Liver (tissue), 9 donors: ENCODE measurements around the gene DNAJB6. TPM values are rescaled to one million over a fixed set of nuclear protein-coding genes. Genes with fewer than 3 reads are reported as not detected.

Source experiments
- DNase-seq: peaks from one replicate; pipeline ENCODE4 v3.0.0-alpha.2; 2017; ENCODE audit warnings: low spot score
- H3K27ac ChIP-seq, 2 donors: one replicate each; pipeline ENCODE4 v1.7.0; 2013; ENCODE audit warnings: inconsistent platforms in 2 of 2, low read length in 2 of 2, control low read depth in 1 of 2, low read depth in 1 of 2, mild to moderate bottlenecking in 1 of 2
- H3K27me3 ChIP-seq, 4 donors: one replicate each; pipeline versions ENCODE4 v1.6.1 to v1.7.0; 2013; ENCODE audit warnings: low read length in 3 of 4, inconsistent platforms in 1 of 4, mild to moderate bottlenecking in 1 of 4, moderate library complexity in 1 of 4; ENCODE audit not compliant: control insufficient read depth in 4 of 4, insufficient read depth in 4 of 4
- H3K36me3 ChIP-seq, 4 donors: one replicate each; pipeline versions ENCODE4 v1.6.1 to v1.7.0; 2013; ENCODE audit warnings: low read length in 3 of 4, mild to moderate bottlenecking in 3 of 4, low read depth in 1 of 4, moderate library complexity in 1 of 4; ENCODE audit not compliant: control insufficient read depth in 4 of 4, insufficient read depth in 3 of 4
- H3K4me1 ChIP-seq, 4 donors: one replicate each; pipeline versions ENCODE4 v1.6.1 to v1.7.0; 2013; ENCODE audit warnings: low read length in 3 of 4, mild to moderate bottlenecking in 3 of 4, moderate library complexity in 1 of 4; ENCODE audit not compliant: control insufficient read depth in 4 of 4, insufficient read depth in 4 of 4
- H3K4me3 ChIP-seq, 3 donors: one replicate each; pipeline versions ENCODE4 v1.6.1 to v1.7.0; 2013; ENCODE audit warnings: low read length in 3 of 3, control low read depth in 1 of 3, low read depth in 1 of 3, mild to moderate bottlenecking in 1 of 3
- H3K9ac ChIP-seq, 2 donors: one replicate each; pipeline ENCODE4 v1.7.0; 2013; ENCODE audit warnings: low read length in 2 of 2, mild to moderate bottlenecking in 2 of 2, moderate library complexity in 2 of 2, control low read depth in 1 of 2, low read depth in 1 of 2
- H3K9me3 ChIP-seq, 4 donors: one replicate each; pipeline versions ENCODE4 v1.6.1 to v1.7.0; 2013; ENCODE audit warnings: low read length in 3 of 4; ENCODE audit not compliant: control insufficient read depth in 4 of 4
- EGR1 ChIP-seq, 2 donors: IDR thresholded peaks; 2 replicates each; pipeline ENCODE4 v1.6.1; 2016 to 2018; ENCODE audit warnings: antibody characterized with exemption in 2 of 2, low read depth in 2 of 2
- FOXA1 ChIP-seq: IDR thresholded peaks from 2 replicates; pipeline ENCODE4 v1.6.1; 2016; ENCODE audit warnings: antibody characterized with exemption
- FOXA2 ChIP-seq: IDR thresholded peaks from 2 replicates; pipeline ENCODE4 v1.6.1; 2016; ENCODE audit warnings: antibody characterized with exemption
- GABPA ChIP-seq, 2 donors: IDR thresholded peaks in 1 of 2; conservative IDR thresholded peaks in 1 of 2; 2 replicates each; pipeline ENCODE4 v1.6.1; 2016; ENCODE audit warnings: antibody characterized with exemption in 2 of 2, mild to moderate bottlenecking in 1 of 2, moderate library complexity in 1 of 2
- HNF4A ChIP-seq, 2 donors: conservative IDR thresholded peaks; 2 replicates each; pipeline ENCODE4 v1.6.1; 2016; ENCODE audit warnings: antibody characterized with exemption in 2 of 2, mild to moderate bottlenecking in 2 of 2
- HNF4G ChIP-seq: IDR thresholded peaks from 2 replicates; pipeline ENCODE4 v1.6.1; 2016; ENCODE audit warnings: antibody characterized with exemption
- JUND ChIP-seq, 2 donors: IDR thresholded peaks; 2 replicates each; pipeline ENCODE4 v1.6.1; 2016; ENCODE audit warnings: antibody characterized with exemption in 2 of 2
- NR2F2 ChIP-seq: IDR thresholded peaks from 2 replicates; pipeline ENCODE4 v1.6.1; 2016; ENCODE audit warnings: antibody characterized with exemption
- RAD21 ChIP-seq, 2 donors: IDR thresholded peaks; 2 replicates each; pipeline ENCODE4 v1.6.1; 2016; ENCODE audit warnings: antibody characterized with exemption in 2 of 2, mild to moderate bottlenecking in 2 of 2
- RXRA ChIP-seq, 2 donors: IDR thresholded peaks; 2 replicates each; pipeline ENCODE4 v1.6.1; 2017 to 2018; ENCODE audit warnings: antibody characterized with exemption in 2 of 2, mild to moderate bottlenecking in 1 of 2
- SP1 ChIP-seq: IDR thresholded peaks from 2 replicates; pipeline ENCODE4 v1.6.1; 2018; ENCODE audit warnings: antibody characterized with exemption, mild to moderate bottlenecking
- TAF1 ChIP-seq: conservative IDR thresholded peaks from 2 replicates; pipeline ENCODE4 v1.6.1; 2016; ENCODE audit warnings: antibody characterized with exemption, mild to moderate bottlenecking
- YY1 ChIP-seq: IDR thresholded peaks from 2 replicates; pipeline ENCODE4 v1.6.1; 2016; ENCODE audit warnings: antibody characterized with exemption, mild to moderate bottlenecking
- WGBS: extraction: QIAGEN DNeasy Blood & Tissue Kit; methylation state at CpG from one replicate; pipeline ENCODE4 v1.1.7; 2013; 5-methylcytosine and 5-hydroxymethylcytosine counted together
- polyA plus RNA-seq, 2 donors: library from polyadenylated mRNA; stranded (reverse) in 1 of 2; unstranded in 1 of 2; fragments of 200-250 nt in 1 of 2; fragments of >200 nt in 1 of 2; fragmentation: Nextera tagmentation in 1 of 2; extraction: Ambion mirVana in 1 of 2; gene quantifications; one replicate each; pipeline versions ENCODE4 v1.2.1 to v1.2.3, GENCODE V29; 2013 to 2015
- total RNA-seq, 2 donors: library from RNA; depleted of rRNA; stranded (reverse); fragments of >200 nt; gene quantifications; one replicate each; pipeline ENCODE4 v1.2.3, GENCODE V29; 2014
- TF ChIP-seq, protein P1 (sequence below): fragments of 150-350 bp; IDR thresholded peaks from 2 replicates; pipeline ENCODE4 v1.5.1; 2017; ENCODE audit warnings: improper control_type of control experiment, low read depth, low read length; ENCODE audit not compliant: missing input control
- TF ChIP-seq, protein P2 (sequence below): IDR thresholded peaks from 2 replicates; pipeline ENCODE4 v1.6.1; 2016; ENCODE audit warnings: antibody characterized with exemption
- TF ChIP-seq, protein P3 (sequence below): IDR thresholded peaks from 2 replicates; pipeline ENCODE4 v1.6.1; 2016; ENCODE audit warnings: antibody characterized with exemption, mild to moderate bottlenecking
- TF ChIP-seq, protein P4 (sequence below): IDR thresholded peaks from 2 replicates; pipeline ENCODE4 v1.6.1; 2016; ENCODE audit warnings: antibody characterized with exemption
- TF ChIP-seq, protein P5 (sequence below): IDR thresholded peaks from 2 replicates; pipeline ENCODE4 v1.6.1; 2016; ENCODE audit warnings: antibody characterized with exemption
- donor health status: healthy.
- donor health status: healthy.
- donor health status: healthy.
- donor health status: healthy.
- donor health status: healthy.

The DNAJB6 gene
- total and polyA plus RNA-seq, 4 donors = 26.5 to 46.6 (median 42.4) TPM

DNA sequence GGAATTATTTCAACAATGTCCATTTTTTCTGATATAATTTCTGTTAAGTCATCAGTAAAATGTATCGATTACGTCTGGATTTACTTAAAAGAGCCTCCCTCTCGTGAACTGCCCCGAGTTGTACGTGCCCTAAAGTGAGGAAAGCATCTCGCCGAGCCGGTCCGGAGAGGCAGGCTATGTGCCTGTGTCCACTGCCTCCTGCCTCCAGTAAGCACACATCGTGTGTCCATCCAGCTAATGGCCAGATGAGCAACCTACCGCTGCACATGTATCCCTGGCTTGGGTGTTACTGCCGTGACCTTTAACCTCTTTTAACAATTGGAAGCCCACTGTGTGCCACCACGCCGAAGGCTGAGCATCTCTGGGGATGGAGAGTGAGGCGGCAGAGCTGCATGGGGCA, 23.2 kb upstream of the DNAJB6 start:
- Histone ChIP-seq H3K36me3 (no peaks in the 10 kb centered on the region), H3K9me3 (no peaks in the 10 kb centered on the region), H3K27ac (no peak overlapping the region), H3K4me1 (no peaks in the 10 kb centered on the region), H3K4me3 (no peak overlapping the region), H3K9ac (no peak overlapping the region), H3K27me3 (no peaks in the 10 kb centered on the region)
- whole genome bisulfite sequencing = 93% methylated on average over 15 of the region's 15 CpGs
- no peak for DNase-seq
- TF ChIP-seq JUND (IDR thresholded peaks at IDR 0.05) (no peak), TAF1 (no peak), GABPA (IDR thresholded peaks at IDR 0.05 in 1 of 2, conservative IDR thresholded peaks at IDR 0.05 in 1 of 2) (no peak), SP1 (no peak), YY1 (no peak), FOXA2 (no peak), EGR1 (IDR thresholded peaks at IDR 0.05; ENCODE audit: low read depth in 2 of 2) (no peak), RAD21 (IDR thresholded peaks at IDR 0.05) (no peak), FOXA1 (no peak), NR2F2 (no peak), RXRA (IDR thresholded peaks at IDR 0.05) (no peak), HNF4G (no peak), HNF4A (conservative IDR thresholded peaks at IDR 0.05) (no peak)
- TF ChIP-seq, protein P1, sequence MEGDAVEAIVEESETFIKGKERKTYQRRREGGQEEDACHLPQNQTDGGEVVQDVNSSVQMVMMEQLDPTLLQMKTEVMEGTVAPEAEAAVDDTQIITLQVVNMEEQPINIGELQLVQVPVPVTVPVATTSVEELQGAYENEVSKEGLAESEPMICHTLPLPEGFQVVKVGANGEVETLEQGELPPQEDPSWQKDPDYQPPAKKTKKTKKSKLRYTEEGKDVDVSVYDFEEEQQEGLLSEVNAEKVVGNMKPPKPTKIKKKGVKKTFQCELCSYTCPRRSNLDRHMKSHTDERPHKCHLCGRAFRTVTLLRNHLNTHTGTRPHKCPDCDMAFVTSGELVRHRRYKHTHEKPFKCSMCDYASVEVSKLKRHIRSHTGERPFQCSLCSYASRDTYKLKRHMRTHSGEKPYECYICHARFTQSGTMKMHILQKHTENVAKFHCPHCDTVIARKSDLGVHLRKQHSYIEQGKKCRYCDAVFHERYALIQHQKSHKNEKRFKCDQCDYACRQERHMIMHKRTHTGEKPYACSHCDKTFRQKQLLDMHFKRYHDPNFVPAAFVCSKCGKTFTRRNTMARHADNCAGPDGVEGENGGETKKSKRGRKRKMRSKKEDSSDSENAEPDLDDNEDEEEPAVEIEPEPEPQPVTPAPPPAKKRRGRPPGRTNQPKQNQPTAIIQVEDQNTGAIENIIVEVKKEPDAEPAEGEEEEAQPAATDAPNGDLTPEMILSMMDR = no peak
- TF ChIP-seq, protein P2, sequence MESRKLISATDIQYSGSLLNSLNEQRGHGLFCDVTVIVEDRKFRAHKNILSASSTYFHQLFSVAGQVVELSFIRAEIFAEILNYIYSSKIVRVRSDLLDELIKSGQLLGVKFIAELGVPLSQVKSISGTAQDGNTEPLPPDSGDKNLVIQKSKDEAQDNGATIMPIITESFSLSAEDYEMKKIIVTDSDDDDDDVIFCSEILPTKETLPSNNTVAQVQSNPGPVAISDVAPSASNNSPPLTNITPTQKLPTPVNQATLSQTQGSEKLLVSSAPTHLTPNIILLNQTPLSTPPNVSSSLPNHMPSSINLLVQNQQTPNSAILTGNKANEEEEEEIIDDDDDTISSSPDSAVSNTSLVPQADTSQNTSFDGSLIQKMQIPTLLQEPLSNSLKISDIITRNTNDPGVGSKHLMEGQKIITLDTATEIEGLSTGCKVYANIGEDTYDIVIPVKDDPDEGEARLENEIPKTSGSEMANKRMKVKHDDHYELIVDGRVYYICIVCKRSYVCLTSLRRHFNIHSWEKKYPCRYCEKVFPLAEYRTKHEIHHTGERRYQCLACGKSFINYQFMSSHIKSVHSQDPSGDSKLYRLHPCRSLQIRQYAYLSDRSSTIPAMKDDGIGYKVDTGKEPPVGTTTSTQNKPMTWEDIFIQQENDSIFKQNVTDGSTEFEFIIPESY = no peak
- TF ChIP-seq, protein P3, sequence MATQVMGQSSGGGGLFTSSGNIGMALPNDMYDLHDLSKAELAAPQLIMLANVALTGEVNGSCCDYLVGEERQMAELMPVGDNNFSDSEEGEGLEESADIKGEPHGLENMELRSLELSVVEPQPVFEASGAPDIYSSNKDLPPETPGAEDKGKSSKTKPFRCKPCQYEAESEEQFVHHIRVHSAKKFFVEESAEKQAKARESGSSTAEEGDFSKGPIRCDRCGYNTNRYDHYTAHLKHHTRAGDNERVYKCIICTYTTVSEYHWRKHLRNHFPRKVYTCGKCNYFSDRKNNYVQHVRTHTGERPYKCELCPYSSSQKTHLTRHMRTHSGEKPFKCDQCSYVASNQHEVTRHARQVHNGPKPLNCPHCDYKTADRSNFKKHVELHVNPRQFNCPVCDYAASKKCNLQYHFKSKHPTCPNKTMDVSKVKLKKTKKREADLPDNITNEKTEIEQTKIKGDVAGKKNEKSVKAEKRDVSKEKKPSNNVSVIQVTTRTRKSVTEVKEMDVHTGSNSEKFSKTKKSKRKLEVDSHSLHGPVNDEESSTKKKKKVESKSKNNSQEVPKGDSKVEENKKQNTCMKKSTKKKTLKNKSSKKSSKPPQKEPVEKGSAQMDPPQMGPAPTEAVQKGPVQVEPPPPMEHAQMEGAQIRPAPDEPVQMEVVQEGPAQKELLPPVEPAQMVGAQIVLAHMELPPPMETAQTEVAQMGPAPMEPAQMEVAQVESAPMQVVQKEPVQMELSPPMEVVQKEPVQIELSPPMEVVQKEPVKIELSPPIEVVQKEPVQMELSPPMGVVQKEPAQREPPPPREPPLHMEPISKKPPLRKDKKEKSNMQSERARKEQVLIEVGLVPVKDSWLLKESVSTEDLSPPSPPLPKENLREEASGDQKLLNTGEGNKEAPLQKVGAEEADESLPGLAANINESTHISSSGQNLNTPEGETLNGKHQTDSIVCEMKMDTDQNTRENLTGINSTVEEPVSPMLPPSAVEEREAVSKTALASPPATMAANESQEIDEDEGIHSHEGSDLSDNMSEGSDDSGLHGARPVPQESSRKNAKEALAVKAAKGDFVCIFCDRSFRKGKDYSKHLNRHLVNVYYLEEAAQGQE = no peak
- TF ChIP-seq, protein P4, sequence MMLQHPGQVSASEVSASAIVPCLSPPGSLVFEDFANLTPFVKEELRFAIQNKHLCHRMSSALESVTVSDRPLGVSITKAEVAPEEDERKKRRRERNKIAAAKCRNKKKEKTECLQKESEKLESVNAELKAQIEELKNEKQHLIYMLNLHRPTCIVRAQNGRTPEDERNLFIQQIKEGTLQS = no peak
- TF ChIP-seq, protein P5, sequence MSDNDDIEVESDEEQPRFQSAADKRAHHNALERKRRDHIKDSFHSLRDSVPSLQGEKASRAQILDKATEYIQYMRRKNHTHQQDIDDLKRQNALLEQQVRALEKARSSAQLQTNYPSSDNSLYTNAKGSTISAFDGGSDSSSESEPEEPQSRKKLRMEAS = no peak
